GM21390 (cell line): Measurements from ENCODE around the gene LRRC75B.
"Not testable (repeated sequence)": the region's sequence is repeated elsewhere in the genome, so short reads cannot be mapped to it uniquely, and the experiment has no call there.

Experiments
- ATAC-seq: cut with Tn5 transposase; IDR thresholded peaks from one replicate; pipeline ENCODE4 v1.9.1; 2021; ENCODE audit not compliant: unreplicated experiment

LRRC75B gene

GRCh38 chr22:24592851-24593558, at the start of gene LRRC75B:
TSS of gene LRRC75B (minus strand) at chr22:24593073. CDS start at chr22:24593039, 34 bp downstream.
- peak; percentile 82 for ATAC-seq

DNA sequence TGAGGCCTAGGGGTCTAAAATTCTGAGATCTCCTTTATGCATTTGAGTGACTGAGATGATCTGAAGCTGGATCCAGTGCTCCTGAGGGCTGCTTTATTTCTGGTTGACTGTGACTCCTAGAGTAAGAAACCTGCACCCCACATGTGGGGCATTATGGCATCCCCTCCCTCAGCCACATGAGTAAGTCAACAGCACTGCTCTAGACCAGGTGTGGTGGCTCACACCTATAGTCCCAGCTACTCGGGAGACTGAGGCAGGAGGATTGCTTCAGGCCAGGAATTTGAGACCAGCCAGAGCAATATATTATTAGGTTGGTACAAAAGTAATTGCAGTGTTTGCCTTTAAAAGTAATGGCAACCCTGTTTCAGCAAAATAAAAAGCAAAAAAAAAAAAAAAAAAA, 49.4 kb upstream of the LRRC75B start:
- ATAC-seq: not testable (repeated sequence)

GRCh38 chr22:24636513-24636912, 43.6 kb upstream of the LRRC75B start:
- ATAC-seq: not testable (repeated sequence)

- not testable (repeated sequence) for ATAC-seq
Observed at GRCh38 chr22:24634776-24635389, 42.0 kb upstream of the LRRC75B start.

DNA sequence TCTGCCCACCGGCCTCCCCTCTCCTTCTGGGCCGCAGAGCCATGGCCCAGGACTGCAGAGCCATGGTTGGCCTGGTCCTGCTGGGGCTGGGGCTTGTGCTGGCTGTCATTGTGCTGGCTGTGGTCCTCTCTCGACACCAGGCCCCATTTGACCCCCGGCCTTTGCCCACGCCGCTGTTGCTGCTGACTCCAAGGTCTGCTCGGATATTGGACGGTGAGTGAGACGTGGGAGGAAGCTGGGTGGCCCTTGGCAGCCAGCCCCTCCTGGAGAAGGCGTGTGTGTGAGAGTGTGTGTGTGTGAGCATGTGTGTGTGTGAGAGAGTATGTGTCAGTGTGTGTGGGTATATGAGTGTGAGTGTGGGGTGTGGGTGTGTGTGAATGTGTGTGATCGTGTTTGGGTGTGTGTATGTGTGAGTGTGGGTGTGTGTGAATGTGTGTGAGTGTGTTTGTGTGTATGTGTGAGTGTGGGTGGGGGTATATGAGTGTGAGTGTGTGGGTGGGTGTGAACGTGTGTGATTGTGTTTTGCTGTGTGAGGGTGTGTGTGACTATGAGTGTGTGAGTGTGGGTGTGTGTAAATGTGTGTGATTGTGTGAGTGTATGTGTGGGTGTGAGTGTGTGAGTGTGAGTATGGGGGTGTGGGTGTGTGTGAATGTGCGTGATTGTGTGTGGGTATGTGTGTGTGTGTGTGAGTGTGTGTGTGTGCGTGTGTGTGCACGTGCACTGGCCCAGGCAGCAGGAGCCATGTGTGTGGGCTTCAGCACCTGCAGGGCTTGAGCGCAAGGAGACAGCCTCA, 40.6 kb upstream of the LRRC75B start:
- ATAC-seq: not testable (repeated sequence)

- not testable (repeated sequence) for ATAC-seq
Observed at GRCh38 chr22:24632642-24633041, 39.8 kb upstream of the LRRC75B start.

DNA sequence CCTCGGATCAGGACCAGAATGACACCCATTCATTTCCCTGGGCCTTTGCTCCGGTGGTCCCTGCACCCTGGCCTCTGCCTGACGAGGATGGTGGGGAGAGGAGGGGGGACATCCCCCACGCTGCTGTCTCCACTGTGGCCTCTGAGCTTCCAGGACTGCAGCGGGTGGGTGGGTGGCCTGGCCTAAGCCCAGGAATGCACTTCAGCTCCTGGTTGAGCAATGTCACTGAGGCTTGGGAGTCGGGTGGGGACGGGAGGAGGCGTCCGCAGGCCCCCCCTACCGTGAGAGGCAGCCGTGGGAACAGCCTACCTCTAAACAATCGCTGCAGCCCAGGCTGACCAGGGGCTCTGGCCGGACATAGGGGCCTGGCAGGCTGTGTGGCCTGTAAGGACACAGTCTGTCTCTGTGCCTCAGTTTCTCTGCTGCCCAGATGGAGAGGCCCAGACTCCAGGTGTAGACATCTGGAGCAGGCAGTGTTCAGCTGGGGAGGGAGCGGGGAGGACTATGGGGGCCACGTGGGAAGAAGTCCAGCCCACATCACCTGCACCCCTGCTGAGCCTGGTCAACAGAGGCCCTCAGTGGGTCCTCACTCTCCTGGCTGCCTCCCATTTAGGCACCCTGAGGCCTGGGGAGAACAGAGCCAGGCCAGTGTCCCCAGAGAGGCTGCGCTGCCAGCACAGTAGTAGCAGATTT, 38.7 kb upstream of the LRRC75B start:
- ATAC-seq: not testable (repeated sequence)

- ATAC-seq: not testable (repeated sequence)
Observed at GRCh38 chr22:24630812-24631427, 38.0 kb upstream of the LRRC75B start.

DNA sequence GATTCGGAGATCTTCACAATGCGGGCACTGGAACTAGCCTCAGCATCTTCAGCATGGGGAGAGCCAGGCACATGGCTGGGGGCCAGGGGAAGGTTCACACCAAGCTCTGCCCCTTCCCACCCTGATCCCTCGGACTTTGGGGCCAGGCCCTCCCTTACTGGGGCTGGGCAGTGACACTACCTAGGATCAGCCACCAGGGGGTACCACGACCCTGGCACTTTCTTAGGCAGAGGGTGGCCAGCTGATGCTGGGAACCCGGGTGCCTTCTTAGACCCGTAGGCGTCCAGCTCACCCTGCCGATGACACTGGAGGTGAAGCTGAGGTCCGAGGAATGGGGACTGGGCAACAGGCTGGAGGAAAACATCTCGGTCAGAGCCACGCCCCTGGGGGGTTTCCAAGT, 36.2 kb upstream of the LRRC75B start:
- ATAC-seq: not testable (repeated sequence)

DNA sequence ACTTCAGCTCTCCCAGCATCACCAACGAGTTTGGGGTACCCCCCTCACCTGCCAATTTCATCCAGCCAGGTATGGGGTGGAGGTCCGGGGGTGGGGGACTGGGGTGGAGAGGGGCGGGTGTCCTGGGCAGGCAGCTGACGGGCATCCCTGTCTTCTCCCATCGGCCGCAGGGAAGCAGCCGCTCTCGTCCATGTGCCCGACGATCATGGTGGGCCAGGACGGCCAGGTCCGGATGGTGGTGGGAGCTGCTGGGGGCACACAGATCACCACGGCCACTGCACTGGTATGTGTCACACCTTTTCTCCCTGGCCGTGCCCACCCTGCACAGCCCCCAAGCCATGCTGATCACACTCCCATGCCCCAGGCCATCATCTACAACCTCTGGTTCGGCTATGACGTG, 35.0 kb upstream of the LRRC75B start:
- ATAC-seq: not testable (repeated sequence)

DNA sequence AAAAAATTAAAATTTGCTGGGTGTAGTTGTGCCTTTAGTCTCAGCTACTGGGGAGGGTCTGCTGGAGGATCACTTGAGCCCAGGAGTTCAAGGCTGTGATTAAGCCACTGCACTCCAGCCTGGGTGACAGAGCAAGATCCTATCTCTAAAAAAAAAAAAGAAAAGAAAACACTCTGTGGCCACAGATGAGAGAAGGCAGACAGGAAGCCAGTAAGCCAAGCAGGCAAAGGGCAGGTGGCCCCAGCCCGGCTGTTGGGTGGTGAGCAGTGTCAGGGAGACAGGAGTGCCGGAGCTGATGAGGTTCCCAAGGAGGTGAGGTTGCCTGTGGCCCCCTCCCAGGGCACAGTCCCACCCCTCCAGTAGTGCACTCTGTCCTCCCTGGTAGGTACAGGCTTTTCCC, 29.7 kb upstream of the LRRC75B start:
- not testable (repeated sequence) for ATAC-seq

- not testable (repeated sequence) for ATAC-seq
Observed at GRCh38 chr22:24621244-24621643, 28.4 kb upstream of the LRRC75B start.

DNA sequence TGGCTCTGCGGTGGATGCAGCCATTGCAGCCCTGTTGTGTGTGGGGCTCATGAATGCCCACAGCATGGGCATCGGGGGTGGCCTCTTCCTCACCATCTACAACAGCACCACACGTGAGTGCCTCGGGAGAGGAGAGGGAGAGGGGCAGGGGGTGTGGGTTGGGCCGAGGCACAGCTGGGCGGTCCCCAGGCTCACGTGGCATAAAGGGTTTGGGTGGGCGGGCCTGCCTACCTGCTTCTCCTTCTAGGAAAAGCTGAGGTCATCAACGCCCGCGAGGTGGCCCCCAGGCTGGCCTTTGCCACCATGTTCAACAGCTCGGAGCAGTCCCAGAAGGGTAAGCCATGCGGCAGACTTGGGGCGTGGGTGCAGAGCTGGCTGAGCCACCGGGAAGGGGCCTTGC, 21.9 kb upstream of the LRRC75B start:
- not testable (repeated sequence) for ATAC-seq

DNA sequence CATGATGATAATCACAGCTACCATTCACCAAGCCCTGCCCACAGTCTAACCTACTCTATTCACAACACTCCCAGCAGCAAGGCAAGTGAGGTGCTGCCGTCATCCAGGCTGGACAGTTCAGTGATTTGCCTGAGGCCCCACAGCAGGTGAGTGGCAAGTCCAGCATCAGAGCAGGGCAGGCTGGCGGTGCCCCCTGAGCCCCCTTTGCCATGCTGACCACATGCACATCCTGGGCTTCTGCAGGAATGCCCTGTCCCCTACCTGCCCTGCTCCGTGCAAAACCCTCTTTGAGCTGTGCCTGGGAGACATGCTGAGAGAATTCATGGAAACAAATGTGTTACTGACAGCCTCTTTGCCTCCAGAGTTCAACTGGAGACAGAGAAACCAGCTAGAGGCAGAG, 17.0 kb upstream of the LRRC75B start:
- not testable (repeated sequence) for ATAC-seq

DNA sequence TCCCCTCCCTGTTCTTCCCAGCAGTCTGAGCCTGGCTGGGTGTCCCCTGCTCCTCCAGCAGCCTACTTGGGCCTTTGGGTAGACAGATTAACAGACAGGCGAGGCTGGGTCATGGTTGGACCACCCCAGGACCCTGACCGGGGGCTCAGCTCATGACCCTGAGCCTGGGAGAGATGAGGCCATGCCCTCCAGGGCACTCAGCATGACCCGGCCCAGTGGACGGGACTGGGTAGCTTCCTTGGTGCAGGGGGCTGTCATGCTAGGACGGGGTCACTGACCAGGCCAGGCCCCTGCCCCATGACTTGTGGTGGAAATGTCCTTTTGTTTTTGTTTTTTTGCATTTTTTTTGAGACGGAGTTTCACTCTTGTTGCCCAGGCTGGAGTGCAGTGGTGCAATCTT, 15.5 kb upstream of the LRRC75B start:
- not testable (repeated sequence) for ATAC-seq

DNA sequence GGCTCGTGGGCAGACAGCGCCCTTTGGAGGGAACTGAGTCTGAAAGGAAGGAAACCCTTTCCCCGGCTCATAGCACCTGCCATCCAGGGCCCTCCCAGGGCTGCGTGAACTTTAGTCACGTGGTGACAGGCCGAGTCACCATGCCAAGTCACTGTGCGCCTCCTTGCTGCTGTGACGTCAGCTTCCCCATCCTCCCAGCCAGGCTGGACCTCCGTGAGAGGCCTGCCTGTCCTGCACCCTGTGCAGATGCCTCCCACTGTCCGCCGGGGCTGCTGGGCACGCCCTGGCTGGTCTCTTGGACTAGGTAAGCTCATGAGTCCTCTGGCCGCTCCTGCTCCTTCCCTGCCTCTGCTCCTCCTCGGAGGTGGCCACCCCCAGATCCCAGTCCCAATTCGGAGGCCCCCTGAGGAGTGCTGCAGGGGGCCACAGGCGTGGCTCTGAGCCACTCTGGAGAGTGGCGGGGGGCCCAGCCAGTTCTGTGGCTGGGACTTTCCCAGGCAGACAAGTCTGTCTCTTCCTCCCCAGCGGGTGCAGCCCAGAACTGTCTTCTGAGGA, 14.6 kb upstream of the LRRC75B start:
- ATAC-seq: not testable (repeated sequence)

DNA sequence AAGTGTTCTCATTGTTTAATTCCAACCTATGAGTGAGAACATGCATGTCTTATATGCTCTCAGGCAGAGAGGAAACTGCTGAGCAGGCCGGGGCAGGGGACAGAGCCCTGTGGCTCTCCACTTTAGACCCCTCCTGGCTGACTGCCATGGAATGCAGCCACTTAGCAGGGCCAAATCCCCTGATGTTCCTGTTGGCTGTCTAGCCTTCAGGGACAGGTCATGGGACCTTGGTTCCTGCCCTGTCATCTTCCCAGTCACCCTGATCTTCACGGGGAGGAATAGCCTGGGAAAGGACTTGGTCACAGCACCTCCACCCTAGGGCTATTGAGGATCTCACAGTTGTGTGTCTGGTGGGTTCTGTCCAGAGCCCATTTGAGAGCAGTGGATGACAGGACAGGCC, 13.5 kb upstream of the LRRC75B start:
- not testable (repeated sequence) for ATAC-seq

- ATAC-seq: not testable (repeated sequence)
Observed at GRCh38 chr22:24603770-24604629, 11.1 kb upstream of the LRRC75B start.
